Neural cell (in vitro differentiated cells): ENCODE measurements around the gene RHOA.

Source experiments
- EP300 ChIP-seq: fragments of 450-650 bp; conservative IDR thresholded peaks from 2 replicates; pipeline ENCODE4 v1.6.1; 2014; ENCODE audit warnings: antibody characterized with exemption, mild to moderate bottlenecking, moderate library complexity; ENCODE audit not compliant: poor library complexity, severe bottlenecking
- EZH2 ChIP-seq: fragments of 200-600, 300-800 bp; shearing (Covaris generic), sonication (generic); IDR thresholded peaks from 2 replicates; pipeline ENCODE4 v1.6.1; 2014; ENCODE audit warnings: antibody characterized with exemption, low read length, borderline replicate concordance, mild to moderate bottlenecking; ENCODE audit not compliant: insufficient read depth, poor library complexity, severe bottlenecking
- MXI1 ChIP-seq: fragments of 450-650 bp; conservative IDR thresholded peaks from 2 replicates; pipeline ENCODE4 v1.6.1; 2014; ENCODE audit warnings: antibody characterized with exemption, mild to moderate bottlenecking; ENCODE audit not compliant: poor library complexity, severe bottlenecking
- RAD21 ChIP-seq: fragments of 450-650 bp; conservative IDR thresholded peaks from 2 replicates; pipeline ENCODE4 v1.6.1; 2014; ENCODE audit warnings: antibody characterized with exemption, mild to moderate bottlenecking, moderate library complexity
- TAF1 ChIP-seq: IDR thresholded peaks from 2 replicates; pipeline ENCODE4 v1.6.1; 2012; ENCODE audit warnings: low read depth
- TF ChIP-seq, protein P1 (sequence below): fragments of 450-650 bp; IDR thresholded peaks from 2 replicates; pipeline ENCODE4 v1.5.1; 2014; ENCODE audit warnings: antibody characterized with exemption, mild to moderate bottlenecking, moderate library complexity; ENCODE audit not compliant: poor library complexity, severe bottlenecking

DNA sequence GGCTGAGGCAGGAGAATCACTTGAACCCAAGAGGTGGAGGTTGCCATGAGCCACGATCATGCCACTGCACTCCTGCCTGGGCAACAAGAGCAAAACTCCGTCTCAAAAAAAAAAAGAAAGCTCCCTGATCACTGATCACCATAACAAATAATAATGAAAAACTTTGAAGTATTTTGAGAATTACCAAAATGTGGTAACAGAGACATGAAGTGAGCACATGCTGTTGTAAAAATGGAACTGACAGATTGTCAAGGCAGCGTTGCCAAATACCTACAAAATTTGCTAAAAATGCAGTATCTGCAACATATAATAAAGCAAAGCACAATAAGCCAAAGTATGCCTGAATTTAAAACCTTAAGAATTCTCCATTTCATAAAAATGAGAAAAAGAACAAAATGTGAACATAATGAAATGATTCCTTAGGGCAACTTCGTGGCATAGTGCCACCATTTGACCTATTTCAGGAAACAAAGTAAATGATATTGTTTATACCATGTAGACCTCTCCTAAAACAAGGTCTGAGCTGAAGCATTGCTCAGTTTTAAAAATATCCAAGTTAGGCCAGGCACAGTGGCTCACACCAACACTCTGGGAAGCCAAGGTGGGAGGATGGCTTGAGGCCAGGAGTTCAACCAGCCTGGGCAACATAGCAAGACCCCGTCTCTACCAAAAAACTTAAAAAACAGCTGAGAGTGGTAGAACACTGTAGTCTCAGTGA lies 77.7 kb downstream of the RHOA start:
- TF ChIP-seq TAF1 (no peak), EP300 (no peak), MXI1 (no peak), RAD21 (no peak), EZH2 (no peak)
- TF ChIP-seq, protein P1, sequence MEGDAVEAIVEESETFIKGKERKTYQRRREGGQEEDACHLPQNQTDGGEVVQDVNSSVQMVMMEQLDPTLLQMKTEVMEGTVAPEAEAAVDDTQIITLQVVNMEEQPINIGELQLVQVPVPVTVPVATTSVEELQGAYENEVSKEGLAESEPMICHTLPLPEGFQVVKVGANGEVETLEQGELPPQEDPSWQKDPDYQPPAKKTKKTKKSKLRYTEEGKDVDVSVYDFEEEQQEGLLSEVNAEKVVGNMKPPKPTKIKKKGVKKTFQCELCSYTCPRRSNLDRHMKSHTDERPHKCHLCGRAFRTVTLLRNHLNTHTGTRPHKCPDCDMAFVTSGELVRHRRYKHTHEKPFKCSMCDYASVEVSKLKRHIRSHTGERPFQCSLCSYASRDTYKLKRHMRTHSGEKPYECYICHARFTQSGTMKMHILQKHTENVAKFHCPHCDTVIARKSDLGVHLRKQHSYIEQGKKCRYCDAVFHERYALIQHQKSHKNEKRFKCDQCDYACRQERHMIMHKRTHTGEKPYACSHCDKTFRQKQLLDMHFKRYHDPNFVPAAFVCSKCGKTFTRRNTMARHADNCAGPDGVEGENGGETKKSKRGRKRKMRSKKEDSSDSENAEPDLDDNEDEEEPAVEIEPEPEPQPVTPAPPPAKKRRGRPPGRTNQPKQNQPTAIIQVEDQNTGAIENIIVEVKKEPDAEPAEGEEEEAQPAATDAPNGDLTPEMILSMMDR = no peak
